Skin of body (tissue), 3 donors: Measurements from ENCODE around the gene CENPH. TPM values are rescaled to one million over a fixed set of nuclear protein-coding genes. Genes with fewer than 3 reads are reported as not detected.
"Not testable (repeated sequence)": the region's sequence is repeated elsewhere in the genome, so short reads cannot be mapped to it uniquely, and the experiment has no call there.

ENCODE experiments used
- DNase-seq: peaks from one replicate; lab custom pipeline; 2025; lab: John Stamatoyannopoulos, UW
- small RNA-seq: library from RNA; depleted of rRNA; stranded (forward); fragments of <200 nt; gene quantifications from one replicate; pipeline ENCODE3, GENCODE V24; 2014; ENCODE audit warnings: low replicate concordance
- total RNA-seq: library from RNA; depleted of rRNA; stranded (reverse); fragments of >200 nt; gene quantifications from one replicate; pipeline ENCODE4 v1.2.3, GENCODE V29; 2014

Gene CENPH
- total RNA-seq, 1 donor from 2014 or later = 8.7 TPM

DNA sequence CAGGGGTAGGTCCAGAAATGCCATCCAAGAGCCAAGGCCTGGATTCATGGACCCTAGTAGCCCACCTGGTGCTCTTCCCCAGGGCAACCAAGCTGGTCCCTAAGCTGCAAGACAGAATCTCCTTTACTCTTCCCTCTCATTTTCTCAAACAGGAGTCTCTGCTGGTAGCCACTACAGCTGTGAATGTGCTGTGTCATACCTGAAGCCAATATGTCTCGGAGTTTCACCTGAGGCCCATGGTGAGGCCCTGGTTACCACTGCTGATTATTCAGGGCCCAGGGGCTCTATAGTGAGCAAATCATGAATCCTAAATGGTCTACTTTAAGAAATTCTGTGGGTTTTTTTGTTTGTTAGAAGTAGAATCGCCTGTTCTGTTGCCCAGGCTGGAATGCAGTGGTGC lies 61.2 kb downstream of the CENPH start:
- DNase-seq = no peak

GRCh38 chr5:69252437-69252836 lies 63.1 kb downstream of the CENPH start:
- DNase-seq = no peak

- not testable (repeated sequence) for DNase-seq
Observed at GRCh38 chr5:69255940-69256339, 66.6 kb downstream of the CENPH start.

DNA sequence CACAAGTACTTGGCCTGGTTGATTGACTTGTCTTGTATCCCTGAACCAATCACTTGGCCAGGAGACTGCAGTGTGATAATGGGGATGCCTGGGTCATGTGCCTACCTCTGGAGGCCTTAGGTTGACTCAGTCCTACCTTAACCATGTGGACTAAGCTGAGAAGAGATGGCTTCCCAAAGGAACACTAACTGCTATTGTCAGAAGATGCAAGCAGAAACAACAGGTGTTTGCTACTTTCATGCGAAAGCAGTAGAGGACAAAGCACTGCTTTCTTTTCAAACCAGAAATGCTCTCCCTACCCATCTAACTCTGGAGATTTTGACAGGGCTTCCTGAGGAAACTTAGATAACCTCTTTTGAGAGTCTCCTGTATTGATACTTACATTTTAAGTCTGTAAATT lies 68.2 kb downstream of the CENPH start:
- DNase-seq = no peak

Small RNAs within 50 kb of the gene (small RNA-seq; reads per million reads assigned to genes)
- gene SNORA50D = not detected

Other genes starting within 250 kb of the CENPH start
- gene SLC30A5, start 95.6 kb upstream of the CENPH start, total RNA-seq = 52.0 TPM
- gene CCNB1, start 22.4 kb upstream of the CENPH start, total RNA-seq = 31.3 TPM
- gene CDK7, start 45.3 kb downstream of the CENPH start, total RNA-seq = 49.8 TPM
- gene CCDC125, start 143.2 kb downstream of the CENPH start, total RNA-seq = 7.0 TPM
- gene AK6, start 179.9 kb downstream of the CENPH start, total RNA-seq = 28.1 TPM
- gene TAF9, start 179.9 kb downstream of the CENPH start, total RNA-seq = 41.9 TPM
- 21.3 TPM for gene RAD17, start 180.2 kb downstream of the CENPH start, total RNA-seq
- gene MARVELD2, start 225.5 kb downstream of the CENPH start, total RNA-seq = 5.5 TPM